CD4-positive, alpha-beta T cell treated with Interleukin-6 at 100 ng/mL for 8 hours (primary cell): ENCODE measurements around the gene LTF.

Experiments
- DNase-seq: peaks from one replicate; pipeline ENCODE4 v3.0.0-alpha.2; 2020; ENCODE audit warnings: mixed read lengths, low spot score

Gene LTF

DNA sequence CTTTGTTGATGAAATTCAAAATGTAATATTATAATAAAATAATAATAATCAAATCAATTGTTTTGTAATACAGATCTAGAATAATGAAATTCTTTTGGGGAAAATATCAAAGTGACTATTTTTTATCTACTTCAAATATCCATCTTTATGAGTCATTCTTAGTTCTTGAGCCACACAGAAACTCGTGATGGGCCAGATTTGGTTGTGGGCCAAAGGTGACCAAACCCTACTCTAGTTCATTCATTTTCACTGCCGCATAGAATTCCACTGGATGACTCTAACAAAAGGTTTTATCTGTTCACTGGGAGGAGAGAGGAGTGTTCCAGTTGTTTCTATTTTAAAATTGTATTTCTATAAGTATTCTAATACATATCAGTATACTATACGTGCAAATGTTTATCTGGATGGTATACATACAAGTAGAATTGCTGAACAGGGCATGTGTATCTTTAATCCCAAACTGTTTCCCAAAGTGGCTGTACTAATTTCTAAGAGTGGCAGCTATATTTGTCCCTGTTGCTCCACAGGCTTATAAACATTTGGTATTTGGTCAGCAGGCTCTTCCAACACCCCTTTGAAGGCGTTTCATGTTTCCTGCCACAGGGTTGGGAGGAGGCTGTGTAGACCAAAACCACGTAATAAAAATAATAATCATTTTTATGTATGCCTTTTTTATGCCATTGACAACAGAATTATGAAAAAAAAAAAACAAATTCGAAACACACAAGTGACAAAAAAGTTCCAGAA is 25.8 kb upstream of the LTF start:
- no peak for DNase-seq

DNA sequence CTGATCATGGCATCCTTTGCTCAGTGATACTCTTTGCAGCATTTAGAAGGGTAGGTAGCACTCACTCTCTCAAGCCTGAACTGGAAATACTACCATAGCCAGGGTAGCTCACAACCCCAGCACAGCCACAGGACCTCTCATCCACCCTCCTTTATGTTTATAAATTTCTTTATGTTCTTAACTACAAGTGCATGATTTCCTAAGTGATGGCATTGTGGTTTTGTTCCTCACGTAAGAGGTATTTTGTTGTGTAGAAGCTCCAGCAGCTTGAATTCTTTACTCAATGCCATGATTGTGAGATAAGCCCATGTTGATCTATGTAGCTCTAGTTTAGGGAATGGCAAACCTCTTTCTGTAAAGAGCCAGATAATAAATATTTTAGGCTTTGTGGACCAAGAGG is 25.2 kb upstream of the LTF start:
- no peak for DNase-seq

DNA sequence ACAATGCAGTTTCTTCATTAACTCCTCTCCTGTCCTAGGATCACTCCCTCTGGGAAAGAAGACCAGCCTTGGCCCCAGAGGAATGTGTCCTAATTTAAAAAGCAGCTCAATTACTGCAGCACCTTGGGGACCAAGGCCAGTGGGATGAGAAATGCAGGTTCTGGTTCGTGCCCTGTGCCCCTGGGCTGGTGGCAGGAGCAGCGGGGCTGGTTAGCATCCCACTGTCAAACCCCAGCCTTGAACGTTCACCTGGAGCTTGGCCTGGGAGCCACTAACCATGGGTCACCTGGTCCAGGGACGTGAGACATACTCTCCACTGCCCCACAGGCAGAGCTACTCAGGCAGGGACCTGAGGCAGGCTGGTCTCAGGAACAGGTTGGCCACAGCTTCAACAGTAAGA is 24.7 kb upstream of the LTF start:
- no peak for DNase-seq

DNA sequence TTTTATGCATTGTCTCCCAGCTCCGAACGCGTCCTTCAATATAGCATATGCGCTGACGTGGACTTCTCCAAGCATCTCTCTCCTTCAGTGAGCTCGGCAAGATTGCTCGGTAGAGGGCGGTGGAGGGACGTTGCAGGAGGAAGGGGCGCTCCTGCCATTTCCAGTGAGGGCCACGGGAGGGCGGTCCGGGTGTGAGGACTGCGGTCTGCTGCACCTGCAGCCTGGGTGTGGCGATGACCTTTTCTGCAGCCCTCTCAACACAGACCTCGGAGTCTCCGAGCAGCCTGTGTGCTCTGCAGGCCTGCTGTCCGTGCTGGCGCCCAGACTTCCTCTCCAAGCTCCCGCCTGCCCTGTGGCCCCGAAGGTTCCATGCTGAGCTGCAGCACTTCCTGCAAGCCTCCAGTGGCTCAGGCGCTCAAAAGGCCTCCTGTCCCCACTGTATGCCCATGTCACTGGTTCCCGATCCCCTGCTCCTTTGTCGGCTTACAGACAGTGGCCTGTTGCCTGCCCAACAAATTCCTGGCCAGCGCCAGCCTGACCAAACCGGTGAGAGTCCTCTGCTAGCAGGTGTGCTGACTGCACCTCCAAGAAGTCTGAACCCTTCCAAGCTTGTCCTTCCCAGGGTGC is 24.1 kb upstream of the LTF start:
- peak; percentile 92 for DNase-seq

DNA sequence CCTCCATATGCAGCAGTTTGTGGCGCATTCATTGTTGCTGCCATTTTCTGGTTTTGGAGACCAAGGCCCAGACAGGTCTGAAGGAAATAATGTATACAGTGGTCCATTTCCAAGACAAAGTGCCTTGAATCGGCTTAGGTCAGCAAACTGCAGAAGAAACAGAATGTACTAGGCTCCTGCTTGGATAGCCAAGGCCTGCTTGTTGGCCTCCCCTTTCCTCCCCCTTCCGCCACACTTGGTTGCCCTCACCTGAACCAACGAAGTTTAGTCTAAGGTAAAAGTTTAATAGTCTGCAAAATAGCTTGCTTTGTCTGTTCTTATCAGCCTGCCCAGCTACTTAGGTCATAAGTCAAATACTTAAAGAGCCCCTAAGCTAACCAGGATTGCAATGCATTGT is 21.1 kb upstream of the LTF start:
- no peak for DNase-seq

DNA sequence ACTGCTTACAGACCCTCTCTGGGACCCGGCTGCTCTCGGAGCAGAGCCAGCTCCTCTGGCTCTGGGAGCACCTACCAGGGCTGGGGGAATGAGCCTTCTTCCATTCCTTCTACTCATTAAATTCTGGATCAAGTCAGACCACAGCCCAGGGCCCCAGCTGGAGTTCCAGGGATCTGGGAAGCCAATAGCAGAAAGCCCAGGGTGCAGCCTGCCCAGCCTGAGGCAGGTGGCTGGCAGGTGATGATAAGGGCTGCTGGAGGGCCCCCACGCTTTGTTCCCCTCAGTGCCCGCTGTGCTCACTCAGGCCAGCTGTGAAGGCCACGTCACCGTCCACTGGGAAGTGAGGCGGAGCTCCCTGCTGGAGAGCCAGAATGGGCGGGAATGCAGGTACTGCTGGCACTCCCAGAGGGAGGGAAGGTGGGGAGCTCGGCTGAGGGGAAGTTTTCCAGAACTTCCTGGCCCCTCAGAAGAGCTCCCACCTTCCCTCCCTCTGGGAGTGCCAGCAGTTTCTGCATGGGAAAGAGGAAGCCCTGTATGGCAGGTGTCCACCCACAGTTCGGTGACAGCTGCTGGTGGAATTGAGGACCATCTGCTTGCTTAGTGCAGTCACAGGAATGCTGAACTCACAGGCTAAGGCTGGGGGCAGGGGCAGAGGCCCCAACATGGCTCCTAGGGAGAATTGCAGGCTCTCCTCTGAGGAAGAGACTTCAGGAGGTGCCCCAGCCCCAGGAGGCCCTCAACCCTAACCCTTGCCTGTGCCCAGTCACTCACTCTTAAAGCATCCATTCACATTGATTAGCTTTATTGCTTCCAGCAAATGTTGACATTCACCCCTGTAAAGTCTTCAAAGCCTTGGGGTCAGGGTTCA is 20.4 kb upstream of the LTF start:
- no peak for DNase-seq

DNA sequence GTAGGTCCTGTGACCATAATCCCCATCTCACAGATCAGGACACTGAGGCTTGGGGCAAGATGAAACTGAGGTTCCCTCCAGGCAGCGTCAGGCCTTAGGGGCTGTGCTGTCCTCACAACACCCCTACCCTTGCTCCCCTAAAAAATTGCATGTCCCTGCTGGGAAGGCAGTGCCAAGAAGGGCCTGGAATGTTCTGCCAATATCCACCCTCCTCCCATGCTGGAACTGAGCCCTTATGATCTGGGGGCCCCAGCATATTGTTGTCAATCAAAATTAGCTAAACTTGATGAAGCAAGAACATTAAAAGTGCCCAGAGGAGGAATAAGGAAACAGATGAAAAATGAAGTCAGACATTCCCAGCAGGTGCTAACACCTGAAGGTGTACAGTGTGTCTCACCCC is 19.7 kb upstream of the LTF start:
- no peak for DNase-seq

DNA sequence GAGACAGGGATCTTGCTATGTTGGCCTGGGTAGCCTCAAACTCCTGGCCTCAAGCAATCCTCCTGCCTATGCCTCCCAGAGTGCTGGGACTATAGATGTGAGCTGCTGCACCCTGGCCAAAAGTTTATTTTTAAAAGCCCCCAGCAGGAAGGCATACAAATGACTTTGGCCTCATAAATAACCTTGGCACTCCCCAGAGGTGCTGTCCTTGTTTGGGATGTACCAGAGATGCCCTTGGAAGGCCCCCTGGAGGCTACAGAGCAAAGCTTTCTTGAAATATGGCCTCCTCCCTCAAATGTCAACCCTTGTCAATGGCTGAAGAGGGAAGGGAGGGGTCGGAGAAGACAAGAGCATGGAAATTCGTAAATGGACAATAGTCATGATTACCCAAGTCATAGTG is 19.1 kb upstream of the LTF start:
- DNase-seq: no peak

DNA sequence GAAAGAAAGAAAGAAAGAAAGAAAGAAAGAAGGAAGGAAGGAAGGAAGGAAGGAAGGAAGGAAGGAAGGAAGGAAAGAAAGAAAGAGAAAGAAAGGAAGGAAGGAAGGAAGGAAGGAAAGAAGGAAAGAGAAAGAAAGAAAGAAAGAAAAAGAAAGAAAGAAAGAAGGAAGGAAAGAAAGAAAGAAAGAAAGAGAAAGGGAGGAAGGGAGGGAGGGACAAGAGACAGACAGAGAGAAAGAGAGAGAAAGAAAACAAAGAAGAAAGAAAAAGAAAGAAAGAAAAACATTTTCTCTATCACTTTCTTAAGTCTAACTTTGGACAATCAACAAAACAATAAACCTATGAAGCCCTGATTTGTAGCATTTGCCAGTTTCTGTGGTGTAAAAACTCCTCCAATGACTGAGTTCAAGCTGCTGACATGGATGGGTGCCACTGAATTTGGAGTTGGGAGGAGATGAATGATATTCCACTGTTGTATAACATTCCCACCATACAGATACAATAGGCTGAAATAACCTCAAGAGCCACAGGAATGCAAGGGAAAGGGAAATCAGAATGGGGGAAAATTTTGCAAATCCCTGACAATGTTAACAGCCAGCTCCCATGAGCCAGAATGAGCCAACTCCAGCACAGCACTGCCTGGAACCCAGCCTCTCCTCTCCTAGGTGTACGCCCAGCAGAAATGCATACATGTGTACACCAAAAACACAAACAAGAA is 18.1 kb upstream of the LTF start:
- DNase-seq: no peak

DNA sequence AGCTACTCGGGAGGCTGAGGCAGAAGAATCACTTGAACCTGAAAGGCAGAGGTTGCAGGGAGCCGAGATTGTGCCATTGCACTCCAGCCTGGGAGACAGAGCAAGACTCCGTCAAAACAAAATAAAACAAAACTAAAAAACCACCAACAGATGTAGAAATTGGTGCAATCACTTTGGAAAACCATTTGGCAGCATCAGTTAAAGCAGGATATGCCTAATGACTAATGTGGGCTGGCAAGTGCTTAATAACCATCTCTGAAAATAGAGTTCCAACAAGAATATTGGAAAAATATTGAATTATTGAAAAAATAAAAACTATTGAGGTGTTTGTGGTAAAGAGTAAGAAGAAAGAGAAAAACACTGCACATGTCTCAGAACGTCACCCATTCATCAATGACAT is 16.9 kb upstream of the LTF start:
- no peak for DNase-seq

DNA sequence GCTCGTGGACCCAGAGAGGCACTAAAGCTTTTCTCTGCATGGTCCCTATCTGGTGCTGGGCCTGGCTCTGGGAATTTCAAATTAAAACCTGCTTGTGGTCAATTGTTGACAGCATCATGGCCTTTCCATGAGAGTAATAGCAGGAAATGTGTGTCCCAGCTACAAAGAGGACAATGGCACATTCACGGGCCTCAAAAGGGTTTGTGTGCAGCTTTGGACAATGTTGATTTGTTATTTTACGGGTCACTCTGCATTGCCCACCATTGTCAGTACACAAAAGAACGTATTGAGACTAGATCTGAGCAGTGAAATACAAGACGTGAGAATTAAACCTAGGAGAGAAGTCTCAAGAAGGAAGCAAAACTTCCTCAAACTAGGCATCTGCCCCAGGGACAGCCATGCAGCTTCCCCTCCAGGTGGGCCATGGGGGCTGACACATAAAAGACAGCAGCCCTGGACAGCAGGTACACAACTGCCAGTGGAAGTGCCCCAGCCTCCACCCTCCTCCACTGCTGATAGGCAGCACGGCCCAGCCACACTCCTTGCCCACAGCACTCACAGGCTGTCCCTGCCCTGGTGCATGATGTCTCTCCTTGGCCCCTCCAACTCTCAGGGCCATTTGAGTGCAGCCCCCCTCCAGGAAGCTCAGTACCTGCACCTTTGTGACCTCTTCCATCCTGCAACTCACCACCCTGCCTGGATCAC is 15.9 kb upstream of the LTF start:
- no peak for DNase-seq

DNA sequence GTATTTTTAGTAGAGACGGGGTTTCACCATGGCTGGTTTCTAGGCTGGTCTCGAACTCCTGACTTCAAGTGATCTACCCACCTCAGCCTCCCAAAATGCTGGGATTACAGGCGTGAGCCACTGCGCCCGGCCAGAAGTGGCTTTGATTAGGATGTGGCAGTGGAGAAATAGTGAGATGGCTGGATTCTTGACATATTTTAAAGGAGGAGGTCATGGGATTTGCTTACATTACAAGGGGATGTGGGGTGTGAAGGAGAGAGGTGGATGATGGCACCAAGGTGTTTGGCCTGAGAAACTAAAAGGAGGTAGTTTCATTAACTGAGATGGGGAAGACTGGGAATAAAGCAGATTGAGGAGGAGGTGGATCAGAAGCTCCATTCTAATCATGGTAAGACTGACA is 15.0 kb upstream of the LTF start:
- DNase-seq: no peak

DNA sequence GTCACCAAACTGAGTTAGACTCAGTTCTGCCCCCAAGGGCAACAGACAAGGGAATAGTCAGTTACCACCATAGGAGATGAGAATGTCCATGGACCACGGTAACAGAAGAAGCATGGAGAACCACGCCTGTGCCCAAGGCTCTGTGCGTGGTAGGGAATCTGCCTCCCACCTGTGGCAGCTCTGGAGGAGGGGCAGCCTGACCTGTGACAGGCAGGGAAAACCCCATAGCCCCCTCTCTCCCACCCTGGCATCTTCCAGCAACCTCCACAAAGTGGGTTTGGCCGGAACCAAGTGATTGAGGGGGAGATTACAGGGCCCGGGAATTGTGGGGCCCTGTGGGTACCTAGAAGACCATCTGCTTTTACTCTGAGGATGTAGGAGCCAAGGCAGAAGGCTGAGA is 14.3 kb upstream of the LTF start:
- no peak for DNase-seq

DNA sequence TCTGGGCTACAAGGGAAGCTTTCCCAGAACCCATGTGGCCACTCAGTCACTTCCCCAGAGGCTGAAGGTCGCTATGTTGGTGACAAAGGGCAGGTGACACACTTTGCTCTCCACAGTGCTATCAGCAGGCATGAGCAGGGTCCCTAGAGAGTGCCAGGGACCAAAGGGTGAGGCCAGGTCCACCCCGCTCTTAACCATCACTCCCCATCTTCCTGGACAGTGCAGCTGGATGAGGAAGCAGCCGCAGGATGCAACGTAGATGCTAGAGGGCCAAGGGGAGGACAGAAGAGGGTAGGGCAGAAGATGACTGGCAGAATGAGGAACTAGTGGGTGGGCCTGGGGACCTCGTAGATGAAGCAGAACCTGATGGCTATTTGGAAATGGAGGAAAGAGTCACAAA is 13.6 kb upstream of the LTF start:
- DNase-seq: no peak

DNA sequence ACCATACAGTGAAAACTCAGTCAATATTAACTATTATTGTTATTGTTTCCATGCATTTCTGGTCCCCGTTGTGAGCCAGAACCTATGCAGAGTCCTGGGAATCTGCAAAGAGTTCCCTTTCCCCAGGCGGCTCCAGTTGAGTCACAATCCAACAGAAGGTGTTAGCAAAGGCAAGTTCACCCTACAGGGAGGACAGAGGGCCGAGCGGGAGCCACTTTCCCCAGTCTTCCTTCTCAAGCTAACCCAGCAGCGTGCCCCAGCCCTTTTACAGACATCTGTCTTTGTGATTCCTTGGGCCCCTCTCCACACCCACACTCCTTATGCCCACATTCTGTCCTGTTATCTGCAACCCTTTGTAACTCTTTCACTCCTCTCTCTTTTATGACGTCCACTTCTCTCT is 13.1 kb upstream of the LTF start:
- DNase-seq: no peak

DNA sequence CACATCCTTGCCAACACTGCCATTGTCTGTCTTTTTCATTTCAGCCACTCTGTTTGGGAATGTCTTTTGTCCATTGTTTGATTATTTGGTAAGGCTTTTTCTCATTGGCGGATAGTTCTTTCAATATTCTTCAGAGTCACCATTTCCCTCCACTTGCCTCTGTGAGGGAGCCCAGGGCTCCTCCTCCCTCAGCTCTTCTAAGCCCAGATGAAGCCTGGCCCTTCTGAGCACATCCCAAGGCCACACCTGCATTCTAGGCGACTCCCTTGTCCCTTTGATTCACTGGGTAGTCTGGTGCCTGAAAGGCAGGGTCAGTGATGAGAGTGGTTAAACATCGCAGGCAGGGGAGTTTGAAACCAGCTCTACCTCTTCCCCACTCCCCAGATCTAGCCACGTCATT is 12.4 kb upstream of the LTF start:
- DNase-seq: no peak

DNA sequence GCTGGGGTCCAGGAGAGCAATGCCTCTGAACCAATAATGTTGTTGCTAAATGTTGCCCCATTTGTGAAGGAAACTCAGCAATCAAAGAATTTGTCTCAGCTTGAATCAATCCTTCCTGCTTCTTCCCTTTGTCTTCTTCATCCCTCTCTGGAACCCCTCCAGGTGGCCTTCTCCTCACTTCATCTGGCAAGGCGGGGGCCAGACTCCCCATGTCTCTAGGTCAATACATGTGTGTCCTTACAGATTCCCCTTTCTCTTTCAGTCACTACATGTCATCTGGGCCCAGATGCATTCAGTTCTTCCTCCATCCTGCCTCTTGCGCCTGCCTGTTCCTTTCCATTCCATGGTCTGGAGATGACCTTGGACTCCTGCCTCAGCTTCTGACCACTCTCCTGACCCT is 8.0 kb upstream of the LTF start:
- no peak for DNase-seq

DNA sequence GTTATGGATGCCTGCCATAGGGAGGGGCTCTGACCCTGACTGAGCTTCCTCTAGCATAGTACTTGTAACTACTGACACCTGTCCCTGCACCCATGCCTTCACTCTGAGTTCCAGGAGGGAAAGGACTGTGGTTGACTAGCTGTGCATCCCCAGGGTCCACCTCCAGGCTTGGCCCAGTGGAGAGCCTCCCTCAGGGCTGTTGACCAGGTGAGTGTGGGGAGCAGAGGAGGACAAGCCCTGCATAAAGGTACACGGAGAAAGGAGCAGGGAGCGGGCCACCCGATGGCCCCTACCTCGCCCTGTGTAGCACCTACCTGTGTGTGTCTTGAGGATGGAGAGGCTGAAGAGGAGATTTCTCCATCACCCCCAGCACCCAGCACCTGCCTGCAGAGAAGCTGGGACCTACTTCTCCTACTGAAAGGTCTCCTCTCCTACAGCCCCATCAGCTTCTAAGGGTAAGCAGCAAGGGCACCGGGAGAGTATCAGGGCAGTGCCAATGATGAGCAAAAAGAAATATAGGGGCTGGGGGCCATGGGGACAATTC is 6.7 kb upstream of the LTF start:
- no peak for DNase-seq

DNA sequence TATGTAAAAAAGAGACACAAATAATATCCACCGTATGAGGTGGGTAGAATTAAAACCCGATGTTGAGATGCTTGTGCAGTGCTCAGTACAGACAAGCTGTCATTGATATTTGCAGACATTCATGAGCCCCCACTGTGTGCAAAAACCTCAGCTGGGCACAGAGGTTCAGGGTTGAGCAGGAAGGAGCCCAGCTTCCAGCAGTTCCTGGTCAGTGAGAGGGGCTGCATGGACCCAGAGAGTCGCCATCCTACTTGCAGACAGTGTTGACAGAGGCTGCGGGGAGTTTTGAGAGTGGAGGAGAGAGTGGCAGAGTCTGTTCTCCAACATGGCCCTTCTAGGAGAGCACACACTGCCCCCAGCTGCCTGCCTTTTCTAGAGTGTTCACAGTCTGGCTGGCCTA is 6.1 kb upstream of the LTF start:
- no peak for DNase-seq

DNA sequence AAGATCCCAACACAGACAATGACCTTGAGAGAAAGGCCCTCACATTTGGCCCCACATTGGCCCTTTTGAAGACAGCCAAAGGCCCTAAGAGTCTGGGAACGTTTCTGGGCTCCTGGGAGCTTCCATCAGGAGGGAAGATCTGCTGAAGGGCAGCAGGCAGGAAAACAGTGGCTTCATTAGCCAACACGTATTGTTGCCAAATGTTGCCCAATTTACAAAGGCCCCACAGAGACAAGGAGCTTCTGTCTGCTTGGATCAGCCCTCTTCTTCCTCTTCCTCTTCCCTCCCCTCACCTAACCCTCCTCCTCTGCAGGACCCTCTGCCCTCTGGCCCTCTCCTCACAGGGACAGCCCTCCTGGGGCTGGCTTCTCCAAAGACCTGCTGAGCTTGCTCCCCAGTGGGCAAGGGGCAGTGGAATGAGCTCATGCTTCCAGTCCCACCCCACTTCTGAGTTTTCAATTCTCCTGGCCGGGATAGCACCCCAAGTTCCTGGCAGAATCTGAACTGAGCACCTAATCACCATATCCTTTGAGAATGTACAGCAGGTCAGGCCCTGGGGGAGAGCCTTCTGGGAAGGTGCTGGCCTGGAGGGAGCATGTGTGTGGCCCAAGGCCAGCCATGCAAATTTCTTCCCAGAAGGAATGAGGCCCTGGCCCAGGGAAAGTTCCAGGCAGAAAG is 5.1 kb upstream of the LTF start:
- no peak for DNase-seq
